Activated CD8-positive, alpha-beta memory T cell treated with anti-CD3 and anti-CD28 coated beads, Interleukin-2, amount 50 U/mL, for 1 hour (primary cell): ENCODE results near the gene SPATA16.
"Not testable (repeated sequence)": the region's sequence is repeated elsewhere in the genome, so short reads cannot be mapped to it uniquely, and the experiment has no call there.

Experiments
- DNase-seq: peaks from one replicate; pipeline ENCODE4 v3.0.0-alpha.2; 2020; ENCODE audit errors: extremely low read depth

Gene SPATA16

GRCh38 chr3:173003956-173004355, 137.1 kb downstream of the SPATA16 start:
- no peak for DNase-seq

GRCh38 chr3:173003471-173003870, 137.6 kb downstream of the SPATA16 start:
- DNase-seq, result no peak

- no peak for DNase-seq
Observed at GRCh38 chr3:173001622-173002021, 139.4 kb downstream of the SPATA16 start.

- DNase-seq, result no peak
Observed at GRCh38 chr3:173000553-173000952, 140.5 kb downstream of the SPATA16 start.

- DNase-seq, result no peak
Observed at GRCh38 chr3:172993412-172993811, 147.6 kb downstream of the SPATA16 start.

- DNase-seq, result no peak
Observed at GRCh38 chr3:172991424-172991996, 149.5 kb downstream of the SPATA16 start.

- no peak for DNase-seq
Observed at GRCh38 chr3:172989373-172989772, 151.7 kb downstream of the SPATA16 start.

- DNase-seq, result no peak
Observed at GRCh38 chr3:172987273-172987672, 153.8 kb downstream of the SPATA16 start.

GRCh38 chr3:172984914-172985313, 156.1 kb downstream of the SPATA16 start:
- no peak for DNase-seq

GRCh38 chr3:172982736-172983364, 158.2 kb downstream of the SPATA16 start:
- no peak for DNase-seq

GRCh38 chr3:172981407-172981983, 159.5 kb downstream of the SPATA16 start:
- DNase-seq, result no peak

GRCh38 chr3:172980849-172981248, 160.2 kb downstream of the SPATA16 start:
- no peak for DNase-seq

- no peak for DNase-seq
Observed at GRCh38 chr3:172977696-172978095, 163.3 kb downstream of the SPATA16 start.

GRCh38 chr3:172974969-172975368, 166.1 kb downstream of the SPATA16 start:
- DNase-seq, result no peak

- DNase-seq, result no peak
Observed at GRCh38 chr3:172973799-172974198, 167.2 kb downstream of the SPATA16 start.

GRCh38 chr3:172972717-172973116, 168.3 kb downstream of the SPATA16 start:
- DNase-seq, result no peak

- DNase-seq, result no peak
Observed at GRCh38 chr3:172972067-172972466, 169.0 kb downstream of the SPATA16 start.

GRCh38 chr3:172968646-172969045, 172.4 kb downstream of the SPATA16 start:
- no peak for DNase-seq

- DNase-seq, result no peak
Observed at GRCh38 chr3:172965256-172965655, 175.8 kb downstream of the SPATA16 start.

- DNase-seq, result not testable (repeated sequence)
Observed at GRCh38 chr3:172960626-172961182, 180.3 kb downstream of the SPATA16 start.

GRCh38 chr3:172958565-172958964, 182.5 kb downstream of the SPATA16 start:
- DNase-seq, result no peak

- DNase-seq, result no peak
Observed at GRCh38 chr3:172953571-172953970, 187.5 kb downstream of the SPATA16 start.

- DNase-seq, result no peak
Observed at GRCh38 chr3:172951511-172951910, 189.5 kb downstream of the SPATA16 start.
